HG03025 (cell line): Measurements from ENCODE around the gene KDELR1.

Experiments used
- ATAC-seq: cut with Tn5 transposase; IDR thresholded peaks from one replicate; pipeline ENCODE4 v1.9.1; 2021; ENCODE audit warnings: mild to moderate bottlenecking, moderate library complexity; ENCODE audit not compliant: unreplicated experiment, low FRiP score

The KDELR1 gene

DNA sequence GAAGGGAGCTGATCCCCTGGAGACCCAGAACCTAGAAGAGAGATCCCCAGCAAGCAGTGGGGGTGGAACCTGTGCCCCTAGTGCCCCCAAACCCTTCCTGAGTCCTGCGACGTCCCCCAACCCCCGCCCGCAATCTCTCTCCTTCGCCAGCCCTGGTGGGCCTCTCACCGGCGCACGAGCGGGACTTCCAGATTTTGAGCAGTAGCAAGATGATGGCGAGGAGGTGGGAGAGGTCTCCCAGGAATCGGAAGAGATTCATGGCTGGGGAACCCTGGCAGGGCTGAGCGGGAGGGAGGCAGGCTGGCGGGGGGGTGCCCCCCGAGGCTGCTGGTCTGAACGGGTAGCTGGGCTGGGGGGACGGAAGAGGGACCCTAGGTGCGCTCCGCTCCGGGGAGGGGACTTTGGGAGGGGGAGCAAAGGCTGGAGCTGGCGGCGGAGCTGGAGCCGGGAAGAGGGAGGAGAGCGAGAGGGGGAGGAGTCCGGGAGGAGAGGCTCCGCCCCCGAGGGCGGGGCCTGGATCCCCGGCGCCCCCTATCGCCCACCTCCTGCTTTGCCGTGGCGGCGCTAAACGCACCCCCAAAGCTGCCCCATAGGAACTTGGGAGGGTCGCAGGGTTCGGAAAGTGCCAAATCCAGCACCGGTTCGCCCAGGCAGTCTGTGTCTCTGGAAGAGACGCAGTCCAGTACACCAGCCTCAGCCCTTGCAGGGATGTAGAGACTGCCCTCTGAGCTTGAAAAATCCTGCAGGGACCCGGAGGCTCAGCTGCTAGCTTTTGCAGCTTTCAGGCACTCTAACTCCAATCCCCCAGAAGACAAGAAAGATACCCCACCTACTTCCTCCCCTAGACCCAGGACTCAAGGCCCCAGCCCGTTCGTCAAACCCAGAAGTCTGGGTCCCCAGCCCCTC is at the start of gene KDELR1:
Gene KDELR1 (minus strand): TSS at position 452 of the 906 bp plus-strand sequence. CDS start 193 bp downstream, at position 259.
- no peak for ATAC-seq

DNA sequence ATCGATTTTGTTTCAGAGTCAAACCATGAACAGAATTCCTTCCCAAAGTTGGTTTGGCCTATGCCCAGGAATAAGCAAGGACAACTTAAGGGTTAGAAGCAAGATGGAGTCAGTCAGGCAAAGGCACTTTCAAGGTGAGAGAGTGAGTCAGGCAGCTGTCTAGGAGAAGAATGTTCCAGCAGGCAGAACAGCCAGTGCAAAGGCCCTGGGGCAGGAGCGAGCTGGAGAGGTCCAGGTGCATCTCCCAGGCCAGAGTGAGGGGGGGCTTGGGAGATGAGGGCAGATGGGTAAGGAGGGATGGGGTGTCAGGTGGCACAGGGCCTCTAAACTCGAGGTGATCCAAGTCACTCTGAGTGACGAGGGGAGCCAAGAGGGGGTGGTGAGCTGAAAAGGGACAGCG is 45.2 kb upstream of the KDELR1 start:
- no peak for ATAC-seq

DNA sequence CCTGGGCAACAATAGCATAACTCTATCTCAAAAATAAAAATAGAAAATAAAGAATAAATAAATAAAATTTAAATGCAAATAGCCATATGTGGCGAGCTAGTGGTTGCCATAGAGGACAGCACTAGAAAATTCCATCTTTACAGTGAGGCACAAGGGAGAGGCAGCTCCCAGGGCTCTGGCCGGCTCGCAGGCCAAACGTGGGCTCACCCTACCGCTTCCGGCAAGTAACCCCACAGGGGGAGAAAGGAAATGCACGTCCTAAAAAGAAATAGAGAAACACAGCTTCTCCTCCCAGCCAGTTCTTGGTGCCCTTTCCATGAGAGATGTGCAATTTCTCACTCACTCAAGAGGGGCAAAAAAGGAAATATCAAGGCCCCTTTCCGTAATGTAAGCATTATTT is 42.0 kb upstream of the KDELR1 start:
- ATAC-seq = no peak

DNA sequence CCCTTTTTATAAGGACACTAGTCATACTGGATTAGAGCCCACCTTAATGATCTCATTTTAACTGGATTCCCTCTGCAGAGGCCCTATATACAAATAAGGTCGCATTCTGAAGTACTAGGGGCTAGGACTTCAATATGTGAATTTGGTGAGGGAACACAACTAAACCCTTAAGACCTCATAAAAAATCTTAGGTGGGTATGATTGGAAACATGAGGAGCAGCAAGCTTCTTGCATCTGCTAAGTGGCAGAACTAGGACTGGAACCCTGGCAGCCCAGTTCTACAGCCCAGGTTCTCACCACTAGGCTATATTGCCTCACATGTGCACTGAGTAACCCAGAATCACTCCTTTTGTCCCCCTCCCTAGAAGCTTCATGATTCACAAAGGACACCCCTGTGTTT is 37.3 kb upstream of the KDELR1 start:
- ATAC-seq = no peak

DNA sequence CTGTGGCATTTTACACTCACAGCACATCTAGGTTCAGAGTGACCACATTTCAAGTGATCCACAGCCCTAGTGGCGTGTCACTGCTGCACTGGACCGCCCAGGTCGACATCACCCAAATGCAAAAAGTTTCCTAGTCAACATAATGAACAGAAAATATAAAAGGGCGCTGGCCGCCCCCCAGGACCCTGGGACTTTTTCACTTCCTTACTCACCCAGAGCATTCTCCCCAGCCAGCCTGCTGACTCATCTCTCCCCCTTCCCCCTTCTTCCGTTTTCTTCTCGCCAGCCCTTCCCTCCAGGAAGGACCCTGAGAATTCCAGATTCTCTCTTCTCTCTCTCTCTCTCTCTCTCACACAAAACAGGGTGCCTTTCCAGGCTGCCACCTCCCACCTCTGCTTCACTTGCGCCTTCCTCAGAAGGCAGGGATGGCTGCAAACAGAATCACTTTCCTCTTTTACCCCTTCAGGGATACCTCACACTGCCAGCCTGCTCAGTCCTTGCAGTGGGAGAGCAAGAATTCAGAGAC is 33.4 kb upstream of the KDELR1 start:
- ATAC-seq = no peak

DNA sequence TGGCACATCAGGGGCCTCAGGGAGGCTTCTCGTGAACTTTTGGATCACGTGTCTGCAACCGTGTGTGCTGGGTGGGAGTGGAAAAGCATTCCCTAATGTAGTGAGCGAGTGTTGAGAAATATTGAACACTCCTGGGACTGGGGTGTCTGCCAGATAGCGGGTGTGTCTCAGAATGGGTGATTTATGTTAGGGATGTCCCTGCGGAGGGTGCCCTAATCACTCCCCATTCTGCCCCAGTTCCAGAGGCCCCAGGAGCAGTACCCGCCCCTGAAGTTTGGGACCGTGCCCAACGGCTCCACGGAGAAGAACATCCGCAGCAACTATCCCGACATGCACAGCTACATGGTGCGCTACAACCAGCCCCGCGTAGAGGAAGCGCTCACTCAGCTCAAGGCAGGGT is 30.2 kb upstream of the KDELR1 start:
- no peak for ATAC-seq

DNA sequence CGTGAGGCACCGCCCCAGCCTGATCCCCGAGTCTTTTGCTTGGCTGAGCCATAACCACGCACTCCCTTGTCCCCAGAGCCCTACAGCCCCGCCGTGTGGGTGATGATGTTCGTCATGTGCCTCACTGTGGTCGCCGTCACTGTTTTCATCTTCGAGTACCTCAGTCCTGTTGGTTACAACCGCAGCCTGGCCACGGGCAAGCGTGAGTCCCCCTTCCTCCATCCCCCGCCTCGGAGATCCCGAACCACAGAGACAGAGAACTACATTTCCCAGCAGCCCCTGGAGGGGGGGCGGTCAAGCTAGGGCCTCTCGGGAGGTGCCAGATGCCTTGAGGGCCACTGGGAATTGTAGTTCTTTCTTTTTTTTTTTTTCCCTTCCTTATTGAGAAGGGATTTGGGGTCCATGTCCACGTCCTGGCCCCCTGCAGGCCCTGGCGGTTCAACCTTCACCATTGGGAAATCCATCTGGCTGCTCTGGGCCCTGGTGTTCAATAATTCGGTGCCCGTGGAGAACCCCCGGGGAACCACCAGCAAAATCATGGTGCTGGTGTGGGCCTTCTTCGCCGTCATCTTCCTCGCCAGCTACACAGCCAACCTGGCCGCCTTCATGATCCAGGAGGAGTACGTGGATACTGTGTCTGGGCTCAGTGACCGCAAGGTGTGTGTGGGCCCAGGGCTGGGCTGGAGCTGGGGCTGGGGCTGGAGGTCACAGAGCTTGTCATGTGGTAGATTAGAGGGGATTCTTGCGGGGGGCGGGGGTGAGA is 28.0 kb upstream of the KDELR1 start:
- ATAC-seq = peak; percentile 59

DNA sequence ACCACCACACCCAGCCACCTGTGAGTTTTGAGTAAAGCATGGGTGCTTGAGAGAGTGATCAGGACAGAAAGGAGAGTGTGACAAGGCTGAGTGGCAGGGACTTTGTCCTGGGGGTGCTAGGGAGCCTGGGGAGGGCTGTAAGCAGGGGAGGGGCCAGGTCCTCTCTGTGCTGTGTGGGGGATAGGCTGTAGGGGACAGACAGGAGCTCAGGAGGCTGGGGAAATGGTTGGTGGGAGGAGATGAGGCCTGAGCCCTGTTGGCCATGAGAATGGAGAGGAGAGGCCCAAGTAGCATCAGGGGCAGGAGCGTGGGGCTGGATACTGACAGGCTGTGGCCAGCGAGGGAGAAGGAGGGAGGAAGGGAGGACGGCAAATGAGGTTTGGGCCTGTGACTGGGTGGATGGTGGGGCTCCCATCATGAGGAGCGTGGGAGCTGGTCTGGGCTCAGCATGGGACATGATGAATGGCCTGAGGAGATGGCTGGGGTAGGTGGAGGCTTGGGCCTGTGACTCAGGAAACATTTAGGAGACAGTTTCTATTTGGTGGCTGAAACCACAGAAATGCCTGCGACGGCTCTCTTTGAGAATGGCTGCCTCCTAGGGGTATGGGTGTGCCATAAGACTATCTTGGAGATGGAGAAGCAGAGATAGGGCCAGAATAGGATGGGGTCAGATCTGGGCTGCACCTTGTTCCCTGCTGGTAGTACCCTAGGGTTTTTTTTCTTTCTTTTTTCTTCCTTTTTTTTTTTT is 27.1 kb upstream of the KDELR1 start:
- no peak for ATAC-seq

DNA sequence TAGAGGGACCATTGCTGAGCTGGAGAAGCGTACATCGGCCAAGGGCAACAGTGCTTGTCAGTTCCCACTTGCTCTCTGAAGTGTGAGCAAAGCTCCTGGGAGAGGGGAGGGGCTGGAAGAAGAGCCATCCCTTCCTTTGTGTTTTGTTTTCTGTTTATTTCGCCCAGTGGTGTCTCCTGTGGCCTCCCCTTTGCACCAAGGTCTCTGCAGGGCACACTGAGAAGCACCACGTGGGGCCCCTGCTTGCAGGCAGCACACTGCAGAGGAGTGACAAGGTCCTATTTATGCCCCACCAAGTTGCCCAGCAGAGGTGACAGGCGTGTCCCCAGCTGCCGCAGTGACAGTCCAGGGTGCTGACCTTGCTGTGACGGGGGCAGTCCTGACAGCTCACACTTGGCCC is 26.1 kb upstream of the KDELR1 start:
- ATAC-seq = no peak

DNA sequence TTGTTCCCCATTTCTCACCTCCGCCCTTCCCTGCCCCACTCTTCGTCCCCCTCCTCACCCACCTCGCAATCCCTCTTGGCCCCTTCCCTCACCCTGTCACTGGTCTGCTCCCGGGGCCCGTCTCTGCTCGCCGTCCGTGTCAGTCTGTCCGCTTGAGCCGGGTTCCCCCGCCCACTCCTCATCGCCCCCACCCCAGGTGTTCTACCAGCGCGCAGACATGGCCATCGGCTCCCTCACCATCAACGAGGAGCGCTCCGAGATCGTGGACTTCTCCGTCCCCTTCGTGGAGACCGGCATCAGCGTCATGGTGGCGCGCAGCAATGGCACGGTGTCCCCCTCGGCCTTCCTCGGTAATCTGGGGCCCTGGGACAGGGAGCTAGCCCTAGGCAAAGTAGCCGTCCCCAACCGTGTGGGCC is 24.5 kb upstream of the KDELR1 start:
- ATAC-seq = no peak

DNA sequence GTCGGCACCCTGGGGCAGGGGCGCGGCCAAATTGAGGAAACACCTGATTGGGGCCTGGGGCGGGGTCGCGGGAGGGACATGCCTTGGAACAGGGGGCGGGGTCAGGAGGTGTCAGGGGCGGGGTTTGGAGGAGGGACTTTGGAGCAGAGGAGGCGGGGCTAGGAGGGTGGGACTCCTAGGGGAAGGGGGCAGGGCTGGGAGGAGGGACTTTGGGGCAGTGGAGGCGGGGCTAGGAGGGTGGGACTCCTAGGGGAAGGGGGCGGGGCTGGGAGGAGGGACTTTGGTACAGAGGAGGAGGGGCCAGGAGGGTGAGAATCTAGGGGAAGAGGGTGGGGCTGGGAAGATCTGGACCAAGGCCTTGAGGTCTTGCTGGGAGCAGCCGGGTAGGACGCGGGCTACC is 24.0 kb upstream of the KDELR1 start:
- no peak for ATAC-seq

DNA sequence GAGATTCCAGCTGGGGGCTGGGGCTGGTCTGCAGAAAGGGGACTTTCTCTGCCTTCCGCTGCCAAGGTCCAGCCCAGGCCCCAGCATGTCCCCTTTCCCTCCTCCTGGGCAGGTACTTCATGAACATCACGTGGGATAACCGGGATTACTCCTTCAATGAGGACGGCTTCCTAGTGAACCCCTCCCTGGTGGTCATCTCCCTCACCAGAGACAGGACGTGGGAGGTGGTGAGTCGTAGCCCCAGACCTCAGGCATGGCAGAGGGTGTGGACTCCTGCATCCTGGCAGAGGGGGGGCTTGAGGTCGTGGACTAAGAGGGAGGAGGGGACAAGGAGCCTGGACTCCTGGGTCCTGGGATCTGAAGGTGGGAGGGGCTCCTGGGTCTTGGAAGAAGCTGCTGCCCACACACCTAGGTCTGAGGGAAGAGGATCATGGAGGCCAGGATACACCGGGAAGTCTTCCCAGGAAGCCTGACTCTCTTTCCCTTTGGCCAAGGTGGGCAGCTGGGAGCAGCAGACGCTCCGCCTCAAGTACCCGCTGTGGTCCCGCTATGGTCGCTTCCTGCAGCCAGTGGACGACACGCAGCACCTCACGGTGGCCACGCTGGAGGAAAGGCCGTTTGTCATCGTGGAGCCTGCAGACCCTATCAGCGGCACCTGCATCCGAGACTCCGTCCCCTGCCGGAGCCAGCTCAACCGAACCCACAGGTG is 22.7 kb upstream of the KDELR1 start:
- ATAC-seq = no peak

DNA sequence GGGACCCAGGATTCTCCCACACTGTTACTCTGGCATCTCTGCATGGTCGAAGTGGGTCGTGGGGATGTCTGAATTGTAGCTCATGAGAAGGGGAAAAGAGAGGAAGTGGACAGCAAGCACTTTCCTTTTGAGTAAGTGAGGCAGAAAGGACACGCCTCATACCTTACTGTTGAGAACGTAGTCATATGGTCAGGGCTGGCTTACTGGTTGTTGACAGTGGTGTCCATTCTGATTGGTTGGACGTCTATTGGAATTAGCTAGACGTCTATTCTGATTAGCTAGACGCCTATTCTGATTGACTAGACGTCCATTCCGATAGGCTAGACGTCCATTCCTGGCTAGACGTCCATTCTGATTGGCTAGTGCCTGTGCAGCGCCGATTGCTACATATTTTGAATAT is 14.5 kb upstream of the KDELR1 start:
- ATAC-seq = no peak

DNA sequence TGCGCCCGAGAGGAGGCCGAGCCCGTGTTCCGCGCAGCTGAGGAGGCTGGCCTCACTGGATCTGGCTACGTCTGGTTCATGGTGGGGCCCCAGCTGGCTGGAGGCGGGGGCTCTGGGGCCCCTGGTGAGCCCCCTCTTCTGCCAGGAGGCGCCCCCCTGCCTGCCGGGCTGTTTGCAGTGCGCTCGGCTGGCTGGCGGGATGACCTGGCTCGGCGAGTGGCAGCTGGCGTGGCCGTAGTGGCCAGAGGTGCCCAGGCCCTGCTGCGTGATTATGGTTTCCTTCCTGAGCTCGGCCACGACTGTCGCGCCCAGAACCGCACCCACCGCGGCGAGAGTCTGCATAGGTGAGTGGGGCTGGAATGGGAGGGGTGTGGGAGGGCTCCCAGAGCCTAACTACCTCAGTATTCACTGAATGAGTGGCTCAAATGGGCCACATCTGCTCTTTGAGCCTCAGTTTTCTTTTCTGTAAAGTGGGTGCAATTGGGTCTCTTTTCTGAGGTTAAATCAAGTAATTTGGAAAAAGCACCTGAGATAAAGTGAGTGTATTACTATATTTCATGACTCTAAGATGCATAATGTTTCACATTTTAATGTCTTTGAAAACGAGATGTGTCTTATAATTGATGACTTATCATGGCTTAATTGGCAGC is 13.8 kb upstream of the KDELR1 start:
- no peak for ATAC-seq

DNA sequence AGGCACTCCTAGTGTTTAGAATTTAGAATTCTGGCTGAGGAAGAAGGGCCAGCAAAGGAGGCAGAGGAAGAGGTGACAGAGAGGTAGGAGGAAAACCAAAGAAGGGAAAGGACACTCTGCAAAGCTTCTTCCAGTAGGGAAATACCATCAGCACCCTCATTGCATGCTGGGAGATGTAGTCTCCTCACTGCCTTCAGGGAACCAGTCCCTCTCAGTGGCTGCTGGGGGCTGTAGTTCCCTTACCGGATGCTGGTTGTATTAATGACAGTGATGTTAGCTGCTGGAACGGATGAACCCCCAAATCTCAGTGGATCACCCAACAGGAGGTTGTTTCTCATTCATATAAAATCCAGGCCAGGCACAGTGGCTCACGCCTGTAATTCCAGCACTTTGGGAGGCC is 12.3 kb upstream of the KDELR1 start:
- no peak for ATAC-seq

DNA sequence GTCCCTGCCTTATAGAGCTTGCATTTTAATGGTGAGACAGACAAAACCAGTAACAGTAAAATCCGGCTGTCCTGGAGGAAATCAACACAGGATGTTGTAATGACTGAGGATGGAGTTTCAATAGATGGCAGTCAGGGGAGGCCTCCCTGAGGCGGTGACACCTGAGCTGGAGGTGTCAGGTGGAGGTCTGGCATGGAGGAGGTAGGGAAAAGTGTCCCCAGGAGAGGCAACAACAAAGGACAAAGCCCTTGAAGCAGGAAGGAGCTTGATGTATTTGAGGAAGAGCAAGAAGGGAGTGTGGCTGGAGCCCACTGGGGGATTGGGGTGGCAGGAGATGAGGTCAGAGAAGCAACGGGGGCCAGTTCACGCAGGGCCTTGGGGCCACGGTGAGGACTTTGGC is 9.9 kb upstream of the KDELR1 start:
- no peak for ATAC-seq

DNA sequence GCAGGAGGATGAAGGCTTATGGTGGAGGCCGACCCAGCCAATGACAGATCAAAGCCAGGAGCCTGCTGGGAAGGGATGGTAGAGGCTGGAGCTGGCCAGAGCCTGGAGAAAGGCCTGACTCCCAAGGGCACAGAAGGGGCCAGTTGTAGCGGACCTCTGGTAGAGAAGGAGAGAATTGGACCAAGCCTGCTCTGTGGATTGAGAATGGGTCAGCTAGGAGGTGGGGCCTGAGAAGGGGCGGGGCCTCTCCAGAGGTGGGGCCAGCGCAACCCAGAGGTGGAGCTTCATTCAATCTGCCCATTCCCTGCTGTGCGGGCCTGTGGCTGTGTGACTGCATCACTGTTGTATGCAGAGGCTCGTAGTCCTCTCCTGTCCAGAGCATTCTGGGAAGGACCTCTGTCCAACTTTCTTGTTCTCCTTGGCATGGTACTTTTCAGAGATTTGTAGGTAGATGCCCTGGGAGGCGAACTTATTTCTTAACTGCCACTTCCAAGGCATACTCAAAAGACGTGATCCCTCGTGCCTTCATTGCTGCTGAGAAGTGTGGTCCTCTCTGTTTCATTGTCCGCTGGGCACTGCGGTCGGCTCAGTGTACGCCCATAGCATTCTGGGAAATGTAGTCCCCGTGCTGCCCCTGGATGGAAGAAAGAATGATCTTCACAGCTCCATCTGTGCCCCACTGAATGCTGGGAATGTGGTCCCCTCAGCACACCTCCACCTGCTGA is 8.8 kb upstream of the KDELR1 start:
- ATAC-seq = no peak

DNA sequence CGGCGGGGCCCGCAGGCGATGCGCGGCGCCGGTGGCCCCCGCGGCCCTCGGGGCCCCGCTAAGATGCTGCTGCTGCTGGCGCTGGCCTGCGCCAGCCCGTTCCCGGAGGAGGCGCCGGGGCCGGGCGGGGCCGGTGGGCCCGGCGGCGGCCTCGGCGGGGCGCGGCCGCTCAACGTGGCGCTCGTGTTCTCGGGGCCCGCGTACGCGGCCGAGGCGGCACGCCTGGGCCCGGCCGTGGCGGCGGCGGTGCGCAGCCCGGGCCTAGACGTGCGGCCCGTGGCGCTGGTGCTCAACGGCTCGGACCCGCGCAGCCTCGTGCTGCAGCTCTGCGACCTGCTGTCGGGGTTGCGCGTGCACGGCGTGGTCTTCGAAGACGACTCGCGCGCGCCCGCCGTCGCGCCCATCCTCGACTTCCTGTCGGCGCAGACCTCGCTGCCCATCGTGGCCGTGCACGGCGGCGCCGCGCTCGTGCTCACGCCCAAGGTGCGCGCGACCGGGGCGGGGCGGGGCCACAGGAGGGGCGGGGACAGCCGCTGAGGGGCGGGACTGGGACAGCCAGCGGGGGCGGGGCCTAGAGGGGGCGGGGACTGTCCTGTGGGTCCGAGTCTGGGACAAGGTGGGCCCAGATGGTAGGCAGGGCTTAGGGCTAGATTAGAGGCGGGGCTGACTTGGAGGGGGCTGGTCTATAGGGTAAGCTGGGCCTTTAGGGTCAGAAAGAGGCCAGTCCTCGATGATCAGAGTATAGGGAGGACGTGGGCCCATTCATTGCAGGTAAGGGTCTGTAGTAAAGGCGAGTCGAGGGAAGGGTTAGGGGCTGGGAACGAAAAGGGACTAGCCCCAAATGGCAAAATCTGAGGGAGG is 7.3 kb upstream of the KDELR1 start:
- no peak for ATAC-seq
